ENCODE measurements around the gene CCDC177. TPM values are rescaled to one million over a fixed set of nuclear protein-coding genes. Genes with fewer than 3 reads are reported as not detected.
A peak's percentile ranks its signal among the peaks of the same experiment; 100 is the strongest.

The CCDC177 gene
- total RNA-seq, 2 donors from 2014 or later, result not detected

DNA sequence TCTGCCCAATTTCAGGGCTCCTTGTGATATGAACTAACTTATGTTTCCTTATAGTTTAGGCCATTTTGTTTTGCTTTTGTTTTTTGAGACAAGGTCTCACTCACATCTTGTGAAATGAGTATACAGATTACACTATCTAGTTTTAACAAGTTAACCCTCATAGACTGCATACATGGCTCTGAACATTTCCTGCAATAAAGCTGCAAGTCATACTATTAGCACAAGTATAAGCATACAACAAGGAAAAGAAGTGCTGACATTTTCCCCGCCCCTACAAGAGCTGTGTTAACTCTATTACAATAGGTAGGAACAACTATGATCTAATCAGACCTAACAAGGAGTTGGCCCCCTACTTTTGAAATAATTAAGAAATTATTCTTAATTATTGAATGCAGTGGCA is 35.9 kb downstream of the CCDC177 start:
- TF ChIP-seq POLR2A (IDR thresholded peaks at IDR 0.05) (no peak), CTCF (IDR thresholded peaks at IDR 0.05) (no peak)
- H3K36me3 ChIP-seq (replicated peaks in 1 of 2; ENCODE audit: insufficient read depth in 1 of 2, low read depth in 2 of 2), result no peaks in the 10 kb centered on the region
- DNase-seq, result no peak
- intact Hi-C loops (cut with DNase I), result no loop called here
- no peak overlapping the region for H3K27ac ChIP-seq
- H3K4me3 ChIP-seq, result no peak overlapping the region
- H3K9me3 ChIP-seq, result no peaks in the 10 kb centered on the region
- no peaks in the 10 kb centered on the region for H3K27me3 ChIP-seq
- 81 to 85% methylated on average over 1 of the region's 1 CpG for WGBS, 2 donors
- H3K4me1 ChIP-seq, result no peaks in the 10 kb centered on the region
- no peak for ATAC-seq

GRCh38 chr14:69537900-69538299 is 36.8 kb downstream of the CCDC177 start:
- Histone ChIP-seq H3K36me3 (replicated peaks in 1 of 2; ENCODE audit: insufficient read depth in 1 of 2, low read depth in 2 of 2) (no peaks in the 10 kb centered on the region), H3K27me3 (no peaks in the 10 kb centered on the region), H3K9me3 (no peaks in the 10 kb centered on the region), H3K4me3 (no peak overlapping the region), H3K4me1 (no peaks in the 10 kb centered on the region), H3K27ac (no peak overlapping the region)
- WGBS, 2 donors, result 82 to 89% methylated on average over 1 of the region's 1 CpG
- DNase-seq, result no peak
- intact Hi-C loops (cut with DNase I), result no loop called here
- no peak for ATAC-seq
- no peak for TF ChIP-seq CTCF (IDR thresholded peaks at IDR 0.05)
- no peak for TF ChIP-seq POLR2A (IDR thresholded peaks at IDR 0.05)

DNA sequence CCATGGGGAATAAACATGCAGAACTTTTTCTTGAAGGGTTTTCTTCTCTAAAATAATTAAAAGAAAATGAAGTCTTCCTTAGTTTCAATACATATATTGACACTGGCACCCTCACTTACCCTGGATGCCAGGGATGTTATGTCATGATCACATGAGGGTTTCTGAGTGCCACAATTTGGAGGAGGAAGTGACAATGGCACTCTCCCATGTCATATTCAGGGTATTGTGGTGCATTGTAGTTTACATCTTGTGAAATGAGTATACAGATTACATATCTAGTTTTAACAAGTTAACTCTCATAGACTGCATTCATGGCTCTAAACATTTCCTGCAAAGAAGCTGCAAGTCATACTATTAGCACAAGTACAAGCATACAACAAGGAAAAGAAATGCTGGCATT is 37.7 kb downstream of the CCDC177 start:
- Histone ChIP-seq H3K27me3 (no peaks in the 10 kb centered on the region), H3K4me3 (no peak overlapping the region), H3K4me1 (no peaks in the 10 kb centered on the region), H3K9me3 (no peaks in the 10 kb centered on the region), H3K27ac (no peak overlapping the region), H3K36me3 (replicated peaks in 1 of 2; ENCODE audit: insufficient read depth in 1 of 2, low read depth in 2 of 2) (no peaks in the 10 kb centered on the region)
- DNase-seq (no peak), ATAC-seq (no peak)
- TF ChIP-seq POLR2A (IDR thresholded peaks at IDR 0.05), result no peak
- no peak for TF ChIP-seq CTCF (IDR thresholded peaks at IDR 0.05)
- intact Hi-C loops (cut with DNase I), result no loop called here

- no peaks in the 10 kb centered on the region for H3K36me3 ChIP-seq (replicated peaks in 1 of 2; ENCODE audit: insufficient read depth in 1 of 2, low read depth in 2 of 2)
- no peaks in the 10 kb centered on the region for H3K4me1 ChIP-seq
- peak; percentile 33 to 44 (median 34) for DNase-seq
- no peaks in the 10 kb centered on the region for H3K9me3 ChIP-seq
- no peaks in the 10 kb centered on the region for H3K27me3 ChIP-seq
- ATAC-seq, result peak; percentile 67
- TF ChIP-seq CTCF (IDR thresholded peaks at IDR 0.05), result peak in 6 of 7 experiments; percentile 33 to 48 (median 38)
- no peak for TF ChIP-seq POLR2A (IDR thresholded peaks at IDR 0.05)
- intact Hi-C loops (cut with DNase I), result no loop called here
- 3 to 10% methylated on average over 4 of the region's 4 CpGs for WGBS, 2 donors
- H3K27ac ChIP-seq, result no peak overlapping the region
- H3K4me3 ChIP-seq, result no peak overlapping the region
These were observed 39.3 kb downstream of the CCDC177 start for GRCh38 chr14:69535230-69535848.

Measured in body of pancreas (tissue), 4 donors.